Measurements from ENCODE around the gene ADM. TPM values are rescaled to one million over a fixed set of nuclear protein-coding genes. Genes with fewer than 3 reads are reported as not detected.

Gene ADM
- polyA plus RNA-seq, 3 donors = 18.8 to 477 (median 29.2) TPM

DNA sequence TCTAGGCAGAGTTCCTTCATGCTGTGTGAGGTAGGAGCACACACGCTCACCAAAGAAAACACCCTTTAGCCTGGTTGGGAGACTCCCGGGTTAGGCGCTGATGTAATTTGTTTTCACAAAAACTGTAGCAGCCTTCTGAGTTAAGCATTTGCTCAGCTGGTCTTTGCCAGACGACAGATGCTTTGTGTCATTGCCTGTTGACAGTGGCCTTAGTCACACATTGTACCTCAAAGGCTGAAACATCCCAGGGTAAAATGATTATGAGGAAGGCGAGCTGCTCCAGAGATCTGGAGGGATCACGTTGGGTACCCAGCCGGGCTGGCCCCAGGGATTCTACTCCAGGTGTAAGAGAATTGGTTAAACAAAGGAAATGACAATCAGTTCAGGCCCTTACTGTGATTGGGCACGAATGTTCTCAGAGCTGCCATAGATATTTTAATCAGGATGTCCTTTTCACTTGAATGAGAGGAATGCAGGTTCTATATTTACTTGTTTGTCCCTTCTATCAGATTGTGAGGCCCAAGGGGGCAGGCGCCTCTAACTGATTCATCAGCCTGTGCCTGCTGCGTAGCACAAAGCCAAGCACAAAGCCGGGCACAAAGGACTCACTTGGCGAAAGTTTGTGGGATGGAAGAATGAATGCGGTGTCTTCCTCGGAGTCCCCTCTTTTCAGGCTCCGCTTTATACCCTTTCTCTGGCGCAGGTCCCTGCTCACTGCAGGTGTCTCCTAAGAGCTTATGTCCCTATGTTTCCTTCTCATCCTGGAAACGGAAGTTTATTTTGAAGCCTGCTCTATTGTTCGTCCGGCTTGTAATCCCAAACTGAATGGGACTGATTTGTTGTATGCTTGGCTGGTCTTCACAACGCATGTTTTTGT, 47.1 kb downstream of the ADM start:
- 52 to 66% (median 60%) methylated on average over 20 of the region's 20 CpGs for WGBS, 3 donors
- no peak overlapping the region for H3K27ac ChIP-seq (ENCODE audit: low read depth, low read length)

- 84 to 93% (median 87%) methylated on average over 5 of the region's 5 CpGs for WGBS, 3 donors
- no peak overlapping the region for H3K27ac ChIP-seq (ENCODE audit: low read depth, low read length)
These were observed 48.2 kb downstream of the ADM start for GRCh38 chr11:10352921-10353550.

- 80 to 94% (median 81%) methylated on average over 1 of the region's 1 CpG for WGBS, 3 donors
- H3K27ac ChIP-seq (ENCODE audit: low read depth, low read length) = no peak overlapping the region
These were observed 49.5 kb downstream of the ADM start for GRCh38 chr11:10354389-10354788.

DNA sequence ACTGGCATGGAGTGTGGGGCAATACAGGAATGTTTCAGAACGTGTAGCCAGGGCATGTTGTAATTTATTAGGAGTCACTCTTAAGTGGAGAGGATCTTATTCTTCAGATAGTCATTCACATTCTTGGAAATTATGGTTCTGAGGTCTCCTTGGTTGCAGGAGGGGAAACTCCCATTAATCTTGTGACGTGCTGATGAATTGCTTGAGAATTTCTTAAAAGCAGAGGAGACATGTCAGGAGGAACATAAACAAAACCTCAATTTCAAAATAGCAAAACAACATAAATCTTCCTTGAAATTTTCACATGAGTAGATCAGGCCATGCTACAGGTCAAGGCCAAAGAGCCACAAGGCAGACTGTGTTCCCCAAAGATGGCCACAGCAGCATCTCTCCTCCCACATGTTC, 50.4 kb downstream of the ADM start:
- 13 to 23% (median 17%) methylated on average over 2 of the region's 2 CpGs for WGBS, 3 donors
- H3K27ac ChIP-seq (ENCODE audit: low read depth, low read length) = no peak overlapping the region

DNA sequence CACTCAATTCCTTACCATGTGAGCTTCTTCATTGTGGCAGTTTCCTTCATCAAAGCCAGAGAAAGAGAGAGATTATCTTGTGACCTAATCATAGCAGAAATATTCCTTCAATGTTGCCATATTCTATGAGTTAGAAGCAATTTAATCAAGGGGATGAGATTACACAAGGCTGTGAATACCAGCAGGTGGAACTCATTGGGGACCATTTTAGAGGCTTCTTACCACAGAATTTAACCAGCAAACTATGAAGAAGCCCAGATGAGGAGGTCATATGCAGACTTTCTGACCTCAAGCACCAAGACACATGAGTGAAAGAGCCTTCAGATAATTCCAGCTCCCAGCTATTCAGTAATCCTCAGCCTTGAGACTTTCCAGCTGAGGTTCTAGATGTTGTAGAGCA, 51.3 kb downstream of the ADM start:
- H3K27ac ChIP-seq (ENCODE audit: low read depth, low read length) = no peak overlapping the region

Other genes starting within 250 kb of the ADM start
- 10 to 100 TPM in 2 of 3 donors, 1 to 10 TPM in 1; 6.0 to 25.9 (median 23.0) TPM for gene SBF2, start 10.9 kb upstream of the ADM start, polyA plus RNA-seq
- gene AMPD3, start 150.2 kb downstream of the ADM start, polyA plus RNA-seq = 1 to 10 TPM; 1.6 to 5.2 (median 3.0) TPM
- gene RNF141, start 236.1 kb downstream of the ADM start, polyA plus RNA-seq = 10 to 100 TPM in 2 of 3 donors, 1 to 10 TPM in 1; 6.9 to 19.7 (median 13.9) TPM